GM12864 (cell line): ENCODE data around the gene NDUFB7.
"Not testable (repeated sequence)": the region's sequence is repeated elsewhere in the genome, so short reads cannot be mapped to it uniquely, and the experiment has no call there.

Experiments
- DNase-seq: peaks from one replicate; pipeline ENCODE4 v3.0.0-alpha.2; 2011; ENCODE audit warnings: low read depth
- H3K4me3 ChIP-seq: 2 replicates; pipeline ENCODE4 v1.5.1; 2011; ENCODE audit warnings: mild to moderate bottlenecking, low read depth, low read length, control low read depth
- TF ChIP-seq, protein P1 (sequence below): IDR thresholded peaks from 2 replicates; pipeline ENCODE4 v1.5.1; 2011; ENCODE audit warnings: low read depth, mild to moderate bottlenecking, moderate library complexity, low read length, control low read depth, inconsistent platforms; ENCODE audit errors: missing control alignments

The NDUFB7 gene

DNA sequence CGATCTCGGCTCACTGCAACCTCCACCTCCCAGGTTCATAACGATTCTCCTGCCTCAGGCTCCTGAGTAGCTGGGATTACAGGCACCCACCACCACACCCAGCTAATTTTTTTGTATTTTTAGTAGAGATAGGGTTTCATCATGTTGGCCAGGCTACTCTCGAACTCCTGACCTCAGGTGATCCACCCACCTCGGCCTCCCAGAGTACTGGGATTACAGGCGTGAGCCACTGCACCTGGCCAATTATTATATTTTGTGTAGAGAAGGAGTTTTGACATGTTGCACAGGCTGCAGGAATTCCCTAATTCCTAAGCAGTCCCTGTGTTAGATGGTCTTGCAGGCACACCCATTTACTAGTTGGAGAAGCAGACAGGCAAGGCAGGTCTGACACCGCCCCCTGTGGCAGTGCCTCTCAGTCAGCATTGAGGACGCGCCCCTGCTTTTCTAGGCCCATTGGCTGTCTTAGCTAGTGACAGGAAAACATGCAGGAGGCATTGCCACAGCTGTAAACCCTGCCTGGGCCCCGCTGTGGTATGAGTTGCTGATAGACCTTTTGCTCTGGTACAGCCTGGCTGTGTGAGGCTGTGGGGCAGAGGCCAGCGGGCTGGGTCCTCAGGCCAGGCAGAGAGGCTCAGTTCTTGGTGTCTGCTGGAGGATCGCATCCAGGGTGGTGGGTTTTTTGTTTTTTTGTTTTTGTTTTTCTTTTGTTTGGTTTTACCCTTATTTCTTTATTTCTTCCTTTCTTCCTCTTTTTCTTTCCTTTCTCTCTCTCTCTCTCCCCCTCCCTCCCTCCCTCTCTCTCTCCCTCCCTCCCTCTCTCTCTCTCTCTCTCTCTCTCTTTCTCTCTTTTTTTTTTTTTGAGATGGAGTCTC is 20.5 kb downstream of the NDUFB7 start:
- TF ChIP-seq, protein P1, sequence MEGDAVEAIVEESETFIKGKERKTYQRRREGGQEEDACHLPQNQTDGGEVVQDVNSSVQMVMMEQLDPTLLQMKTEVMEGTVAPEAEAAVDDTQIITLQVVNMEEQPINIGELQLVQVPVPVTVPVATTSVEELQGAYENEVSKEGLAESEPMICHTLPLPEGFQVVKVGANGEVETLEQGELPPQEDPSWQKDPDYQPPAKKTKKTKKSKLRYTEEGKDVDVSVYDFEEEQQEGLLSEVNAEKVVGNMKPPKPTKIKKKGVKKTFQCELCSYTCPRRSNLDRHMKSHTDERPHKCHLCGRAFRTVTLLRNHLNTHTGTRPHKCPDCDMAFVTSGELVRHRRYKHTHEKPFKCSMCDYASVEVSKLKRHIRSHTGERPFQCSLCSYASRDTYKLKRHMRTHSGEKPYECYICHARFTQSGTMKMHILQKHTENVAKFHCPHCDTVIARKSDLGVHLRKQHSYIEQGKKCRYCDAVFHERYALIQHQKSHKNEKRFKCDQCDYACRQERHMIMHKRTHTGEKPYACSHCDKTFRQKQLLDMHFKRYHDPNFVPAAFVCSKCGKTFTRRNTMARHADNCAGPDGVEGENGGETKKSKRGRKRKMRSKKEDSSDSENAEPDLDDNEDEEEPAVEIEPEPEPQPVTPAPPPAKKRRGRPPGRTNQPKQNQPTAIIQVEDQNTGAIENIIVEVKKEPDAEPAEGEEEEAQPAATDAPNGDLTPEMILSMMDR: peak; percentile 43
- not testable (repeated sequence) for H3K4me3 ChIP-seq, DNase-seq

DNA sequence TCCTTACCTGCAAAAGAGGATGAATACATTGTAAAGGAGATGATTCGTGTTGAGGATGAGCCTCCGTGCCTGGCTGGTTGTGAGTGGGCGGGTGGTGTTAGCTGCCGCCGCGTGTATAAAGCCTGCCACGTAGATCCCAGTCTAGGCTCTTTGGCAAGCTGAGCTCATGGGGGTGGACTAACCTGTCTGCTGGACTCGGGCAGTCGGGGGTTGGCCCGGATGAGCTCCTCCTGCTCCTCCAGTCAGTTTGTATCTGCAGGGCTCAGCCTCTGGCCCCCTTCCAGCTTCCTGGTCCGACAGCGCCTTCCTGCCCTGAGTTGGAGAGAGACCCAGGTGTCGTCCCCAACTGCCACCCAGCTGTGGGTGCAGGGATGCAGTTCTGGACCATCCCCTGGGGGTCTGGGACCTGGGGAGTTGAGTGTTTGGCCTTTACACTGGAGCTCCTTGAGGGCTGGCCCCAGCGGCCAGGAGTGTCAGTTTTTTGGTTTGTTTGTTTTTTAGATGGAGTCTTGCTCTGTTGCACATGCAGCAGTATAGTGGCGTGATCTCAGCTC is 21.6 kb downstream of the NDUFB7 start:
- no peak for DNase-seq
- TF ChIP-seq, protein P1: no peak
- no peak overlapping the region for H3K4me3 ChIP-seq

DNA sequence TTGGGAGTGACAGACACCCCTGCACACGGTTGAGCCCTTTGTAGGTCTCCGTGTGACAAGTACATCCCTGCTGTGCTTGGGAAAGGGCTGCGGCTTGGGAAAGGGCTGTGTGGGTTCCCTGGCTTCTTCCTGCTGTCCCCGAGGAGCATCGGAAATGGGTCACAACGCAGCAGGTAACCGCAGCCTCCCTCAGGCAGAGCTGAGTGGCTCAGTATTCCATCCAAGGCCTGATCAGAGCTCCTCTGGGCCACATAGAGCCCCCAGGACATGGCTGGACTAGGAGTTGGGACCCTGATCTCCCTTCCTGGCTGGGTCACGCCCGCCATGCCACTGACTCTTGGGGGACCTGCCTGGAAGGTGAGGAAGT is 26.2 kb downstream of the NDUFB7 start:
- TF ChIP-seq, protein P1: no peak
- no peak overlapping the region for H3K4me3 ChIP-seq
- no peak for DNase-seq

DNA sequence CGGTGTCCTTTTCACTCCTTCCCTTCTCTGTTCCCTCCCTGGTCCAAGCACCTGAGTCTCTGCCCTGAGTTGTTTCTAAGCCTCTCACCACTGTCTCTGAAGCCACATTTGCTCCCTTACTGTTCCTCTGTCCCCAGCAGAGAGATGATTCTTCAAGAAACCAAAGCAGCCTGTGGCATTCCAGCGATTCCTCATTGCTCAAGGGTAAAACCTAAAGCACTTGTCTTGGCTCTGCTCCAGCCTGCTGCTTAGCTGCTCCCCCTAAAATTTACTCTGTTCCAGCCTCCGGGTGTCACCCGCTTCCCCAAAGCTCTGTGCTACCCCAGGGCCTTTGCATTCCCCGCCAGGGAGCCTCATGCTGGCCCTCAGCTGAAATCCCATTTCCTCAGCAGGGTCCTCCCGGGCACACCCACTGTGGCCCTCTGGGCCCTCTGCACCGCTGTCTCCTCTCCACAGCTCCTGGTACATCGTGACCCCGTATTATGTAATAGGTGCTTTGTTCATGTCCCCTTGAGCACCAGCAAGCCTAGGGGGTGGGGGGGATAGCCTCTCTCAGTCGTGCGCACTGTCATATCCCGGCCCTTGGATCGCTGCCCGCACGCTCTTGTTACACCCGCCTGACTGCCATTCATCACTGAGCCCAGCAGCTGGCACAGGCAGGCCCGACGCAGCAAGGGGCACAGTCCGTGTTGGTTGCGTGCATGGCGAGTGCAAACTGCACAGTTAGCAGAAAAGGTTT is 26.7 kb downstream of the NDUFB7 start:
- TF ChIP-seq, protein P1: no peak
- no peak for DNase-seq

DNA sequence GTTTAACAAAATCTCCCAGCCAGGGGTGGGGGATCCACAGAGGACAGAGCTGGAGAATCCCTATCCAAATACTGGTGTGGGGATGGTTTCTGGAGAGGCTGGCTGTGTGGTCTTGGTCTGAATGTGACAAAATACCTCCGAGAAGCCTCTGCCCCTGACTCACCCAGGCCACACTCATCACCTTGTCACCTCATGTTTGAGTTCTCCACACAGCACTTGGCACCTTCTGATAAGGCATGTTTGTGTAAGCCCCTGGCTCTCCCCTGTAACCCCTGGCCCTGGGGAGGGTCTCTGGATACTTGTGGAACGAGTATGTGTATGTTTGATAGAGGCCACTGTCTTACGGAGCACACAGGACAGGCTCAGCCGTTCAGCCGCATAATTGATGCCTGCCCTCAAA is 27.8 kb downstream of the NDUFB7 start:
- TF ChIP-seq, protein P1: no peak
- DNase-seq: no peak
- no peak overlapping the region for H3K4me3 ChIP-seq

More for the DNA sequence above, 26.7 kb downstream of the NDUFB7 start:
- H3K4me3 ChIP-seq: no peak overlapping the region

DNA sequence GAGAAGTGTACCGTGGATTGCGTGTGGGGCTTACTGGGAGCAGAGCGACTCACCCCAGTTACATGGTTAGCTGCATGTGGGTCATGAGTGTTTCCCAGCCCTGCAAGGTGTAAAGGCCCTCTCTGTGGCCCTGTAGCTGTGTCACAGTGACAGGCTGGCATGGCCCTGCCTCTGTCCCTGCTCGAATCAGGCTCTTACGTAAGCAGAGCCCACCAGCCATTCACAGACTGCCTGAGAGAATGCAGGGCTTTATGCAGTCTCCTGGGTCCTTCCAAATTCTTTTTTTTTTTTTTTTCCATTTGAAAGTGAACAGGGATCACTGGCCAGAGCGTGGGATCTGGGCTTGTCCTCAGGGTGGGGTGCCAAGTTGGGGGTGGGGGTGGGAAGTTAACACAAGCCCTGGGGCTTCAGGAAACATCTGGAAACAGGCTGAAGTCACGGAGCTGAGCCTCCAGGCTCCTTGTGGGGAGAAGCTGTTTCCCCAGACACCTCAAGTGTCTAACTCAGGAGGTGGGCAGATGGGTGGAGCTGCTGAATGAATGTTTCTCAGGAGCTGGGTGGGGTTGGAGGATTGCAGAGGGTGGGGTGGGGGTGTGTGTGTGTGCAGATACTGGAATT is 29.0 kb downstream of the NDUFB7 start:
- no peak for DNase-seq
- H3K4me3 ChIP-seq: no peak overlapping the region
- TF ChIP-seq, protein P1: no peak

DNA sequence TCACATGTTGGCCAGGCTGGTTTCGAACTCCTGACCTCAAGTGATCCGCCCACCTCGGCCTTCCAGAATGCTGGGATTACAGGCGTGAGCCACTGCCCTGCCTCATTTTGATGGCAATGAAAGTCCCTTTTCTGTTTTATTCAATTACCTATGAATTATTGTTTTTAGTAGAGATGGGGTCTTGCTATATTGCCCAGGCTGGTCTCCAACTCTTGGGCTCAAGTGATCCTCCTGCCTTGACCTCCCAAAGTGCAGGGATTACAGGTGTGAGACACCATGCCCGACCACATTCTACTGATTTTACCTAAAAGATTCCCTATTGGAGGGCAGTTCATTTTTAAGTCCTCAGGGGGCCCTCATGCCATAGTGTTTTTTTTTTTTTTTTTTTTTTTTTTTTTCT is 29.9 kb downstream of the NDUFB7 start:
- not testable (repeated sequence) for DNase-seq, H3K4me3 ChIP-seq
